Gastroesophageal sphincter (tissue), 3 donors: Measurements from ENCODE around the gene OXGR1.

Source experiments
- CTCF ChIP-seq, 4 experiments: fragments of 200-600 bp in 2 of 4; fragments of 450-650 bp in 2 of 4; sonication (generic) in 1 of 4; IDR thresholded peaks; one replicate each; pipeline ENCODE4 v1.5.1; 2017 to 2019; ENCODE audit warnings: antibody characterized with exemption in 4 of 4, mild to moderate bottlenecking in 2 of 4, moderate library complexity in 2 of 4
- POLR2A ChIP-seq, 2 donors: fragments of 450-650 bp; IDR thresholded peaks; one replicate each; pipeline ENCODE4 v1.6.1; 2017; ENCODE audit warnings: antibody characterized with exemption in 2 of 2, mild to moderate bottlenecking in 2 of 2, moderate library complexity in 1 of 2
- POLR2AphosphoS5 ChIP-seq: sonication (generic); formaldehyde crosslinking; IDR thresholded peaks from one replicate; pipeline ENCODE4 v1.6.1; 2017; ENCODE audit warnings: antibody characterized with exemption

GRCh38 chr13:97020689-97021240 lies 26.5 kb upstream of the OXGR1 start:
- TF ChIP-seq CTCF (IDR thresholded peaks at IDR 0.05) (no peak), POLR2A (IDR thresholded peaks at IDR 0.05) (no peak), POLR2AphosphoS5 (no peak)
